HG02798 (cell line): ENCODE results near the gene ANXA5.
"Not testable (repeated sequence)": the region's sequence is repeated elsewhere in the genome, so short reads cannot be mapped to it uniquely, and the experiment has no call there.

Experiments used
- ATAC-seq: cut with Tn5 transposase; IDR thresholded peaks from one replicate; pipeline ENCODE4 v1.9.1; 2021; ENCODE audit warnings: mild to moderate bottlenecking; ENCODE audit not compliant: unreplicated experiment, poor library complexity

The ANXA5 gene

DNA sequence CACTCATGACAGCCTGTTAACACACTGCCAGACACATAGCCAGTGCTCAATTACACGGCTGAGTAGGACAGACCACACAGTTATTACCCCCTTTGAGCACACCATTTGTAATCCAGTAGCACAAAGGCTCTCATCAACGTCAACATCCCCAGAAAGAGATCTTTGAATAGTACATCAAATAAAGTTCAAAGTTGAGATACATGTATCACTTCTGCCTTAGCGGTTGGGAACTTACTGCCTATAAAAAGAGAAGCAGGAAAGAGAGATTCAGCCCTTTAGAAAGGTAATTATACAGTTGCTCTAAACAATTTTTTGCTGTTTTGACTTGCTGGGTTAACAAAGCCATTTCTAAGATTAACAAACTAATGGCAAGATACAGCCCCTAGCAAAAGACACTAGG lies 16.2 kb downstream of the ANXA5 start:
- no peak for ATAC-seq

DNA sequence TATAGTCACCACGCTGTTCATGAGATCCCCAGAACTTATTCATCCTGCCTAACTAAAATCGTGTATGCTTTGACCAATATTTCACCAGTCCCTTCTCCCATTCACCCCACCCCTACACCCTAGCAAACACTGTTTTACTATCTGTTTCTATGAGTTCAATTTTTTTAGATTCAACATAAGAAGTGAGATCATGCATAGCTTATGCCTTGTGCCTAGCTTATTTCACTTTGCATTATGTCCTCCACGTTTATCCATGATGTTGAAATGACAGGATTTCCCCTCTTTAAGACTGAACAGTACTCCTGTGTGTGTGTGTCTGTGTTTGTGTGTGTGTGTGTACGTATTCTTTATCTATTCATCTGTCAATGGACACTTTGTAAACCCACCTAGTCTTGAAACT lies 16.8 kb downstream of the ANXA5 start:
- ATAC-seq = no peak

DNA sequence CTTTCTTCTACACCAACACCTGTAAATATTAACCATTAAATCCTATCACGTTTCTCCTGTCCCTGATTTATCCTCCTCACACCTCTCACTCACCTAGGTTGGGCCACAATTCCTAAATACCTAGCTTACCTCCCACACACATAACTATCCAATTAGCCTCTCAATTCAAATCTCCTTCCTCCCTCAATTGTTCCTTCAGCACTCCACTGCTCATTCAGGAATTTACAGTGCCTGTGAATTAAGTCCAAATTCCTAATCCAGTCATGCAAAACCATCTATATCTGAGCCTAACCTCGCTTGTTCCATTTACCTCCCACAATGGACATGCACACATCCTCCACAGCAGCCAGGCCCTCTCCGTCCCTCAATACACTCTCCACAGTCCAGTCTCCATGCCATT lies 17.5 kb downstream of the ANXA5 start:
- ATAC-seq = no peak

DNA sequence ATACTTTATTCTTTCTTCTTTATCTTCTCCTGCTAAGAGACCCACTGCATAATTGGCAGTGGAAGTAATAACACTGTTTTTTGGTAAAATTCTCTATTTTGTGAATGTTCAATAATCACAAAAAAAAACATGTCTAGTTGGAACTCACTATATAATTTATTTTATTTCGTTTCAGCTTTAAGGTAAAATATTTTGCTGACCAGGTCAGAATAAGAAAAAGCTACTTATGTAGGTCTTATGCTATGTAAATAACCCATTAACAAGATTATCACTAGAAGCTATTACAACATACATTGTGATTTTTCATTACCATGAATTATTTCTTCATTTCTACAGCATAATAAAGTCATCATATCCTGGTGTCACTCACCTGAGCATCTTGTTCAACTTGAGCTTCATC lies 19.3 kb downstream of the ANXA5 start:
- no peak for ATAC-seq

DNA sequence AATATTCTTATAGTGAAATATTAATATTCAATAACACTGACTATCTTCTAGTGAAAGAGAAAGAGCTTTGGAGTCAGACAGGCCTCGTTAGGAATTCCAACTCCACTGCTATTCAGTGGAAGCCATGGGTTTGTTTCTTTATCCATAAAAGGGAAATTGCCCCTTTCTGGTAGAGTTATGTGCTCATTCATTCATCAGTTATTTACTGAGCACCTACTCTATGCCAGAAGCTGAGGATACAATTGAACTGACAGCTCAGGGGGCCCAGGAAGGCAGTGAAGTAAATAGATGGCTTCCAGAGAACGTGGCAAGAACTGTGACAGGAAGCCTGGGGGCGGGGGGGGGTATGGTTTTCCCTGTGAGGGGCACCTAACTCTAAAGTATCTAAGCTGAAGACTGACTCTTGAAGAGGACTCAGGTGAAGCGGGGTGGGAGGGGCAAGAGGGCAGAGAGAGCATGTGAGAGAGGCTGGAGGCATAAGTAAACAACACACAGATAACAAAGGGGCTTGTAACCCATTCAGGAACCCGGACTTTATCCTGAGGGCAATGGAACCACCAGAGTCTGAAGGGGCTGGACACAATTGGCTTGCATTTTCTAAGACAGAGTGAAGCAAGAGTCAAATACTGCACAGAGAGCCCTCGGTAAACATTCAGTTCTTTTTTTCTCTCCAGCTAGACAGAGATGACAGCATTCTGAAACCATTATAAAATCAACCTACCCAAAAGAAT lies 20.3 kb downstream of the ANXA5 start:
- no peak for ATAC-seq

DNA sequence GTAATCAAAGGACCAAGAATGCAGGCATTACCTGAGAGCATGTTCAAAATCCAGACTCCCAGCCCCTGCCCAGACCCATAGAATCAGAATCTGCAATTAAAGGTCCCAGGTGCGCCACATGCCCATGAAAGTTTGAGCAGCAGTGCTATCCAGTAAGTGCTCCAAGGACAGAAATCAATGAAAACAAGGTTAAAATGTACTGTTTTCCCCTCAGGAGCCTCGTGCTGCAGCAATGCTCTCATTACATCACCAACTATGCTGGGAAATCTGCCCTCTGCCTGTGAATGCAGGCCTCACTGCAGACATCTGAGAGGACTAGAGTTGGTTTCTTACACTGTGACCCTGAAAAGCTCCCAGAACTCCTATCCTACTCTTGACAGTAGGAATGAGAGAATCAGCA lies 21.1 kb downstream of the ANXA5 start:
- no peak for ATAC-seq

DNA sequence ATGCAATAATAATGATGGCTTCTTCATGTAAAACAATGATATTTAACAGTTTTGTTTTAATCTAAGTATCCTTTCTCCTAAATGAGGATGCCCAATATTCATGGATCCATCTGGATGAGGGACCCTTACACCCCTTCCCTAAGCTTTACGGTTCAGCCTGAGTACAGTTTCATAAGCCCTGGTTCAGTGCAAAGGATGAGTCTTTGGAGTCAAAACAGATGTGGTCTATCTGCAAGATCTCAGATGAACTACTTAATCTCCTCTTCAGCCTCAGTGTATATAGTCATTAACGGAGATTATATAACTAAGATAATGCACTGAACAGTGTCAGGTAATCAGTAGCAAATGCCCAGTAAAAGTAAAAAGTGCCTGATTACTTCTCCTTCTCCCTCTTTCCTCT lies 22.1 kb downstream of the ANXA5 start:
- no peak for ATAC-seq

DNA sequence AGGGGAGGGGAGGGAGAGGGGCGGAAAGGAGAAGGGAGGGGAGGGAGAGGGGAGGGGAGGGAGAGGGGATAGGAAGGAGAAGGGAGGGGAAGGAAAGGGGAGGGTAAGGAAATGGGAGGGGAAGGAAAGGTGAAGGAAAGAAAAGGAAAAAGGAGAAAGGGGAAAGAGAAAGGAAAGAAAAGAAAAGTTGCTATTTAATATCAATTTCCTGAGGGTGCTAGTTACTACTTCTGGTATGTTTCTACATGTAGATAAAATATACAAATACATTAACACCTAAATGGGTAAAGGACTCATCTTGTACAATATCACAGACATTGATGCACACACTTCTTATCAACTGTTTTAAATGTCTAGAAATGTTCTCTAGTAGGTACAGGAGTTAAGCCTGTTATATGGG lies 22.6 kb downstream of the ANXA5 start:
- no peak for ATAC-seq

DNA sequence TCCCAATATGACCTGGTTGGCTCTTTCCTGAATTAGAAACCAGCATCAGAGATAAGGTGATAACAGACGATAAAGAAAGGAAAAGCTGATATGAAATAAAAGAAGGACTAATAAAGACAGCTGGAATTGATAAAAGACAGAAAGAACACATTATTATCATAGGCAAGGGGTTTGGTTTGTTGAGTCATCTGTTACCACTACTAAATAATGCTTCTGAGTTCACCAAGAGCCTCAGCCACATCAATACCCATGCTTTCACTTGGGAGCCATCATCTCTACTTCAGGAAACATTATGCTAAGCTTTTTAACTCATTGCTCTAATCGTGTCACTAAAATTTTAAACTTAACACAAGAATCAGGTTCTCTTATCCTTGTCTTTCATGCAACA lies 27.6 kb downstream of the ANXA5 start:
- ATAC-seq = no peak

DNA sequence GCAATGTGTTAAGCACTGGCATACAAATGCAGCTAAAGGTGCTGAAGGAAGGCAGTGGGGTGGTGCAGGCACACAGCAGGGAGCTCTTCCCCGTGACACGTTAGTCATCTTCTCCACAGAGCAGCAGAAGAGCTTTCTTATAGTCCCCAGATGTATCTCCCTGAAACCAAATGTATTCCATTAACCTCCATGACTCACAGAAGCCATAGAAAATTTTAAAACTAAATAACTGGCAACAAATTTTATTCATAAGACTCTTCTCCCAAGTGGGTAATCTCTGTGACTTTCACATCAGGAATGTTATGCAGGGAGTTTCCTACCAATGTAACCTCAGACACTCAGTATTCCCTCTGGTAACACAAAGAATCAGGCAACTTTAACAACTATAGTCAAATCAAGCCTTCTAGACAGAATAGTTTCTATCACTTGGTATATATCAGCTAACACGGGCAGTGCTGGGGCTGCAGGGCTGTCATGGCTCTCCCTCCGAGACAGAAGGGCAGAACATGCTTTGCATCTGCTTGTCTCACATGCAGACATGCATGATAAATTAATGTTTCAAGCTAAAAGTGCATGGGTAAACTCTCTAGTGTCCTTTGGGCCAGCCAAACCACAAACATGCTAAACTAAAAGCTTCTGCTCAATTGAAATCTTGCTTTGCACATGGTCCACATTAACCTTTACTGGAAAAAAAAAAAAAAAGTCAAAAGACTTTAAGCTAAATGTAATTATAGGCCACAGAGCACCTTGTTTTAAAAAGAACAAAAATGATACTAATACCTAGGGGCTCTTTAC lies 28.2 kb downstream of the ANXA5 start:
- ATAC-seq = no peak

DNA sequence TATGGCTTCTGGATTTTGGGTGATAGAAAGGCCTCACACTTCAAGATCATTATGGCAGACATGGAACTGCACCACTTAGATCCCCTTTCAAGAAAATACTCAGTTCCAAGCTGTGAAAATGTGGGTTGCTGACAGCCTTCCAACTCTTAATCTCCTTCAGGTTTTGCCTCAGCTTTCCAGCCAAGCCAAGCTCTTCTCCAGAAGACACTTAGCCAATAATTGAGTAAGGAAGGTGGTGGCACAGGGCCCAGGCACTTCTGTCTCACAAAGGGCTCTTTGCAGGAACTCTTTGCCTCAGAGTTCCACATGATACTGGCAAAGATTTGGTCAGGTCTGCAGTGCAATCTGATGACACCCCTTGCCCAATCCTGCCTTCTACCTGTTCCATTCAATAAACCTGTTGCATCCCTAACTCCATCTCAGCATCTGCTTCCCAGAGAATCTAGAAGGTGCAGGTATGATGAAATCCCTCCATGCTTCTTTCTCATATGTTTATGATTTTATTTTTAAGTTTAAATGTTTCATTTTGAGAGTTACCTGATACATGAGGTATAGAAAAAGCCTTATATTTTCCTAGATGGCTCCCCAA lies 30.6 kb downstream of the ANXA5 start:
- no peak for ATAC-seq

DNA sequence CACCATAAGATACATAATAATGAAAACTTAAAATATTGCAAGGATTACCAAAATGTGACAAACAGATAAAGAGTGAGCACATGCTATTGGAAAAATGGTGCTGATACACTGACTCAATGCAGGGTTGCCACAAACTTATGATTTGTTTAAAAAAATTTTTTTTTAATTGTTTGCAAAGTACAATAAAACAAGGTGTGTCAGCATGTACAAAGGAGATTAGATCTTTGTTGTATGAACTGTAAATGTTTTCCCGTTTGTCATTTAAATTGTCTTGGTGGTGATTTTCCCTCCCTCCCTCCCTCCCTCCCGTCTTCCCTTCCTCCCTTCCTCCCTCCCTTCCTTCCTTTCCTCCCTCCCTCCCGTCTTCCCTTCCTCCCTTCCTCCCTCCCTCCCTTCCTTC lies 31.4 kb downstream of the ANXA5 start:
- no peak for ATAC-seq

DNA sequence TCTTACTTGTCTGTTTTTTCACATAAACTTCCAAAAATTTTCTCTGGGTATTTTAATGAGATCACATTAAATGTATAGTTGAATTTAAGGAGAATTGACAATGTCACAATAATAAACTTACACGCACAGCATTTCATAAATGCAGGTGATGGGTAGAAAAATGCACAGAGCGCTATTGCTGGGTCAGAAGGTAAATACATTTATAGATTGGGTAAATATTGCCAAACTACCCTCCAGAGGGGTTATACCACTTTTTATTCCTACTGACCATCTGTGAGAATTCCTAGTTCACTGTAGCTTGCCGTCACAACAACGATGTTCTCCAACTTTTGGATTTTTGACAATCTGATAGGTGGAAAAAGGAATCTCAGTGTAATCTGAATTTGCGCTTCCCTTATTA lies 34.6 kb downstream of the ANXA5 start:
- ATAC-seq = no peak

DNA sequence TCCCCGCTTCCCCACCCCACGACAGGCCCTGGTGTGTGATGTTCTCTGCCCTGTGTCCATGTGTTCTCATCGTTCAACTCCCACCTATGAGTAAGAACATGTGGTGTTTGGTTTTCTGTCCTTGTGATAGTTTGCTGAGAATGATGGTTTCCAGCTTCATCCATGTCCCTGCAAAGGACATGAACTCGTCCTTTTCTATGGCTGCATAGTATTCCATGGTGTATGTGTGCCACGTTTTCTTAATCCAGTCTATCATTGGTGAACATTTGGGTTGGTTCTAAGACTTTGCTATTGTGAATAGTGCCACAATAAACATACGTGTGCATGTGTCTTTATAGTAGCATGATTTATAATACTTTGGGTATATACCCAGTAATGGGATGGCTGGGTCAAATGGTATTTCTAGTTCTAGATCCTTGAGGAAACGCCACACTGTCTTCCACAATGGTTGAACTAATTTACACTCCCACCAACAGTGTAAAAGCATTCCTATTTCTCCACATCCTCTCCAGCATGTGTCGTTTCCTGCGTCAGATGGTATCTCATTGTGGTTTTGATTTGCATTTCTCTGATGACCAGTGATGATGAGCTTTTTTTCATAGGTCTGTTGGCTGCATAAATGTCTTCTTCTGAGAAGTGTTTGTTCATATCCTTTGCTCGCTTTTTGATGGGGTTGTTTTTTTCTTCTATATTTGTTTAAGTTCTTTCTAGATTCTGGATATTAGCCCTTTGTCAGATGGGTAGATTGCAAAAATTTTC lies 36.4 kb downstream of the ANXA5 start:
- not testable (repeated sequence) for ATAC-seq

DNA sequence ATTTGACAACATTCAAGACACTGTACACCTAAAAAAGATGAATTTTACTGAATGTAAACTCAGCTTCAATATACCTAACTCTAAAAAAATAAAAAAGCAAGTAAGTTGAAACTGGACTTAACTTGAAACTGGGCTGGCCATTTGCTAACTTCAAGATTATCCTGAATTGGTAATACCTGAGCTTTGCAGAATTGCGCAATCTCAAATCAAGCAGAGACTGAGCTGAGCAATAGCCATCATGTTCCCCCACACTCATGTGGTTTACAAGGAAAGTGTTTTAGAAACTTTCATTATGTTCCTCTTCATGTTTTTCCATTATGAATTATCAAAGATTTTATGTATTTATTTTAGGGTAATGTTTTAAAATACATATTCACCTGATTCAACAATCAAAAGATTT lies 38.7 kb downstream of the ANXA5 start:
- no peak for ATAC-seq

DNA sequence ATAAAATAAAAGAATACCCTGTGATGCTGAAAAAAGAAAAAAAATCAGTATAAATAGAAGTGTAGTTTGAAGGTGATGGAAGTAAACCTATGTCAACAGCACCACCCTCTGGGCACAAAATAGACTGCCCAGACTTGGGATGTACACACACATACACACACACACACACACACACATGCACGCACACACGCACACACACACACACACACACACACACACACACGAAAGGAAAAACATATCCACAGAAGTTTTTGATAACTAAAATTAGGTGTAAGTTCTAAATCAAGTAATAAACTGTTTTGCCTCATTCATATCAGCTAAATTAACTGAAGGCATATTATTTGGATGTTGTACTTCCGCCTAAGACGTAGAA lies 40.5 kb downstream of the ANXA5 start:
- peak; percentile 44 for ATAC-seq

DNA sequence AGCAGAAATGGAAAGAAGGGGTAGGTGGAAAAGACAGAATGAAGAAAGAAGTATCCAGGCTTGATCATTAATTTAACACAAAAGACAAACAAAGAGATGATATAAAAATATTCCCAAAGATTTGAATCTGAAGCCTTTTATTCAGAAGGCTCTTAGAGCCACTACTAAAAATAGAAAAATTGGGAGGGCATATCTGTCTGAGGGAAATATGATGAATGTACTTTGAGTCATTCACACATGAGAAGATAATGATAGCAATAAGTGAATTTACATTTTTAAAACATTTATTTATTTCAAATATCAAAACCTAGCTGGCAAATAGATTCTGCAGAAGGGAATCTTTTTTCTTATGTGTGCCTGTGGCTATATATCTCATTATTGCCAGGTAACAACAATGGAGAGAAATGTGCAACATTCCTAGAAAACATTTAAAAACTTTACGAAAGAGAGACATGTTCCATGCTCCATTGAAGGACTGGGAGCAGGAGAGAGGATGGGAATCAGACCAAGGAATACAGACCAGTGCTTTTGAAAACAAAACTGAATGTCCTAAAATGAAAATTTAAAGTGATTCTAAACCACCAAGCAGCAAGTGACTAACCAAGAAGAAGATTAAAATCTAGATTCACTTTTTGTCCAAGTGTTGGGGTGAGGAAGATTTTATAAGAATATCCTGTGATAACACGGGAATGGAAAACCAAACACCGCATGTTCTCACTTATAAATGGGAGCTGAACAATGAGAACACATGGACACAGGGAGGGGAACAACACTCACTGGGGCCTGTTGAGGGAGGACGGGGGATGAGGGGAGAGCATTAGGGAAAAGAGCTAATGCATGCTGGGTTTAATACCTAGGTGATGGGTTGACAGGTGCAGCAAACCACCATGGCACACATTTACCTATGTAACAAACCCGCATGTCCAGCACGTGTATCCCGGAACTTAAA lies 41.2 kb downstream of the ANXA5 start:
- ATAC-seq = no peak

DNA sequence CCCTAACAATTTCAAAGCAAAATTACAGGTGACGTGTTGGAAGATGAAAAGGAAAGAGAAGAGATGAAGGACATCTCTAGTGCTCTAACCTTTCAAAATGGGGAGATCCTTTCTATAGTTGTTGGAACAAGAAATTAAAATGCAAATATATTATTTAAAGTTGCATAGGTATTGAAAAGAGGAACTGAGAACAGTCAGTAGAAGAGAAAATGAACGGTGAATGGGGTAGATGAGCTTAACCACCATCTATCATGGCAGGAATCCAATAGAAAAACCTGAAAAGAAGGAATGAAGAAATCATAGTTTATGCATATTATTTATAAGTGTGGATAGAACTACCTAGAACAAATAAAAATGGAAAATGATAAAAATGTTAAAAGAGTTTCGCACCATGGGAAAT lies 42.0 kb downstream of the ANXA5 start:
- peak; percentile 88 for ATAC-seq

DNA sequence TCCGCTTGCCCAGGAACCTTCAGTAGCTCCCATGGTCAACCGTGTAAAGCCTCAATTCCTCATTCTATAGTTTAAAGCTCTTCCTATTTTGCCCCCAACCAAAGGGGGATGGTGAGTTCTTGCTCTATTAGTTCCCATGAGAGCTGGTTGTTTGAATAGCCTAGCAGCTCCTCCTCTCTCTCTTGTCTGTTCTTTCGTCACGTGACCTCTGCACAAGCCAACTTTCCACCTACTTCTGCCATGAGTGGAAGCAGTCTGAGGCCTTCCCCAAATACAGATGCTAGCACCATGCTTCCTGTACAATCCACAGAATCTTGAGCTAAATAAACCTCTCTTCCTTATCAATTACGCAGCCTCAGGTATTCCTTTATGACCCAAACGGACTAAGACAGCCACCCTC lies 42.8 kb downstream of the ANXA5 start:
- ATAC-seq = no peak

DNA sequence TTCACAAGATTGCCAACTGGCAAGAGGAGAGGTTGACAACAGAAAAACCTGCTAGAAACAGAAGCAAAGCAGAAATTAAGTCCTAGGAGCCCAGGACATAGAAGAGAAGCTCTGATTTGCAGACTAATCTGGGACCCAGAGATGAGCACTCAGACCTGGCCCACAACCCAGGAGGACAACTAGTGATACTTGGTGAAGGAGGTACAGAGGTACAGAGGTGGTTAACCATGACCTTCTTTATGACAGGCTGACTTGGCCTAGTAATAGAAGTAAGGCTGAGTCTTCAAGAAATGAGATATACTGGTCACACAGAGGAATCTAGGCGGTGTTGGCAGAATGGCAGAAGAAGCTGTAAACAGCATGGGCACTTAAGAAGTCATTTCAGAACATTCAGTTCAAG lies 43.6 kb downstream of the ANXA5 start:
- ATAC-seq = no peak
